ENCODE results near the gene ASIC3. TPM values are rescaled to one million over a fixed set of nuclear protein-coding genes. Genes with fewer than 3 reads are reported as not detected.

The ASIC3 gene
- polyA plus RNA-seq, 1 donor (not counting 4 experiments of a cell fraction or from before 2014, with no cell fraction given): 0.35 TPM

- Histone ChIP-seq H3K27me3 (ENCODE audit: control insufficient read depth, extremely low read depth, insufficient read depth, low read length) (no peaks in the 10 kb centered on the region), H3K4me2 (ENCODE audit: control insufficient read depth, extremely low read depth, insufficient read depth, low read depth, low read length) (no peak overlapping the region), H3K9me1 (ENCODE audit: control insufficient read depth, extremely low read depth, insufficient read depth, low read length) (no peaks in the 10 kb centered on the region), H2AFZ (ENCODE audit: control insufficient read depth, low read length) (no peak overlapping the region), H3K36me3 (ENCODE audit: control insufficient read depth in 2 of 2, extremely low read depth in 1 of 2, insufficient read depth in 2 of 2, low read length in 2 of 2) (peaks cover 28 to 36% of the 10 kb centered on the region in 2 experiments), H3K79me2 (ENCODE audit: control insufficient read depth, insufficient read depth, low read length) (no peaks in the 10 kb centered on the region), H3K4me3 (ENCODE audit: control insufficient read depth in 2 of 3, extremely low read depth in 1 of 3, insufficient read depth in 2 of 3, low read depth in 1 of 3, low read length in 3 of 3) (no peak overlapping the region), H3K27ac (ENCODE audit: control insufficient read depth, insufficient read depth, low read length) (no peak overlapping the region), H3K4me1 (ENCODE audit: control insufficient read depth, extremely low read depth, insufficient read depth, low read length) (peaks cover 8% of the 10 kb centered on the region), H3K9me3 (ENCODE audit: control insufficient read depth, low read depth, low read length) (no peaks in the 10 kb centered on the region), H3K9ac (ENCODE audit: control insufficient read depth, extremely low read depth, insufficient read depth, low read length) (no peak overlapping the region), H4K20me1 (ENCODE audit: control insufficient read depth, extremely low read depth, insufficient read depth, low read length) (no peaks in the 10 kb centered on the region)
- dilution Hi-C loops (cut with MboI; ENCODE audit: extremely low pct_ligation_motif_present, low sequenced_read_pairs): no loop called here
- no peak for DNase-seq (ENCODE audit: low read depth, low spot score)
- no peak for TF ChIP-seq CTCF (optimal IDR thresholded peaks at IDR 0.05 in 1 of 3, IDR thresholded peaks at IDR 0.05 in 1 of 3, conservative IDR thresholded peaks at IDR 0.05 in 1 of 3; ENCODE audit: extremely low read depth in 1 of 3, insufficient read depth in 2 of 3, low read length in 3 of 3)
- TF ChIP-seq EZH2 (IDR thresholded peaks at IDR 0.05; ENCODE audit: low read length): no peak
- FAIRE-seq: no peak
Observed at GRCh38 chr7:151038951-151039849, 9.1 kb upstream of the ASIC3 start.

- no peaks in the 10 kb centered on the region for H3K79me2 ChIP-seq (ENCODE audit: control insufficient read depth, insufficient read depth, low read length)
- H2AFZ ChIP-seq (ENCODE audit: control insufficient read depth, low read length): no peak overlapping the region
- no peaks in the 10 kb centered on the region for H3K9me3 ChIP-seq (ENCODE audit: control insufficient read depth, low read depth, low read length)
- H3K4me2 ChIP-seq (ENCODE audit: control insufficient read depth, extremely low read depth, insufficient read depth, low read depth, low read length): no peak overlapping the region
- peaks cover 8% of the 10 kb centered on the region for H3K4me1 ChIP-seq (ENCODE audit: control insufficient read depth, extremely low read depth, insufficient read depth, low read length)
- H3K9me1 ChIP-seq (ENCODE audit: control insufficient read depth, extremely low read depth, insufficient read depth, low read length): no peaks in the 10 kb centered on the region
- DNase-seq (ENCODE audit: low read depth, low spot score) (no peak), FAIRE-seq (no peak)
- no peak overlapping the region for H3K9ac ChIP-seq (ENCODE audit: control insufficient read depth, extremely low read depth, insufficient read depth, low read length)
- no peak overlapping the region for H3K27ac ChIP-seq (ENCODE audit: control insufficient read depth, insufficient read depth, low read length)
- no peaks in the 10 kb centered on the region for H3K27me3 ChIP-seq (ENCODE audit: control insufficient read depth, extremely low read depth, insufficient read depth, low read length)
- dilution Hi-C loops (cut with MboI; ENCODE audit: extremely low pct_ligation_motif_present, low sequenced_read_pairs): no loop called here
- peaks cover 22 to 33% of the 10 kb centered on the region in 2 experiments for H3K36me3 ChIP-seq (ENCODE audit: control insufficient read depth in 2 of 2, extremely low read depth in 1 of 2, insufficient read depth in 2 of 2, low read length in 2 of 2)
- no peak overlapping the region for H3K4me3 ChIP-seq (ENCODE audit: control insufficient read depth in 2 of 3, extremely low read depth in 1 of 3, insufficient read depth in 2 of 3, low read depth in 1 of 3, low read length in 3 of 3)
- H4K20me1 ChIP-seq (ENCODE audit: control insufficient read depth, extremely low read depth, insufficient read depth, low read length): no peaks in the 10 kb centered on the region
- TF ChIP-seq EZH2 (IDR thresholded peaks at IDR 0.05; ENCODE audit: low read length): no peak
- TF ChIP-seq CTCF (optimal IDR thresholded peaks at IDR 0.05 in 1 of 3, IDR thresholded peaks at IDR 0.05 in 1 of 3, conservative IDR thresholded peaks at IDR 0.05 in 1 of 3; ENCODE audit: extremely low read depth in 1 of 3, insufficient read depth in 2 of 3, low read length in 3 of 3): no peak
Observed at GRCh38 chr7:151039850-151040548, 8.3 kb upstream of the ASIC3 start.
